Muscle layer of colon (tissue), 2 donors: Measurements from ENCODE around the gene KLF4.

Experiments
- H3K27ac ChIP-seq: one replicate; pipeline ENCODE4 v1.7.0; 2013; ENCODE audit warnings: low read depth, mild to moderate bottlenecking, low read length, moderate library complexity
- H3K27me3 ChIP-seq, 2 donors: one replicate each; pipeline ENCODE4 v1.7.0; 2013; ENCODE audit warnings: low read length in 2 of 2, mild to moderate bottlenecking in 2 of 2; ENCODE audit not compliant: insufficient read depth in 2 of 2, control insufficient read depth in 1 of 2
- H3K36me3 ChIP-seq: one replicate; pipeline ENCODE4 v1.7.0; 2013; ENCODE audit warnings: mild to moderate bottlenecking, low read length; ENCODE audit not compliant: insufficient read depth
- H3K4me1 ChIP-seq: one replicate; pipeline ENCODE4 v1.7.0; 2013; ENCODE audit warnings: mild to moderate bottlenecking, low read length; ENCODE audit not compliant: insufficient read depth
- H3K4me3 ChIP-seq, 2 donors: one replicate each; pipeline ENCODE4 v1.7.0; 2013; ENCODE audit warnings: low read length in 2 of 2, low read depth in 1 of 2, mild to moderate bottlenecking in 1 of 2, moderate library complexity in 1 of 2
- H3K9ac ChIP-seq: one replicate; pipeline ENCODE4 v1.7.0; 2013; ENCODE audit warnings: low read length
- H3K9me3 ChIP-seq: one replicate; pipeline ENCODE4 v1.7.0; 2013; ENCODE audit warnings: mild to moderate bottlenecking, low read length
- donor health status: abdominal sarcoma.
- donor health status: Adenocarcinoma of cecum.

KLF4 gene

GRCh38 chr9:107486674-107487520, 2.7 kb downstream of the KLF4 start:
- Histone ChIP-seq H3K27me3 (no peaks in the 10 kb centered on the region), H3K27ac (no peak overlapping the region), H3K4me3 (peak overlapping the region; percentile 79 to 85), H3K36me3 (peaks cover 8% of the 10 kb centered on the region), H3K4me1 (peaks cover 8% of the 10 kb centered on the region), H3K9ac (no peak overlapping the region), H3K9me3 (no peaks in the 10 kb centered on the region)

- Histone ChIP-seq H3K27ac (no peak overlapping the region), H3K4me1 (no peaks in the 10 kb centered on the region), H3K27me3 (no peaks in the 10 kb centered on the region), H3K4me3 (peak overlapping the region in 1 of 2 donors; percentile 85), H3K9me3 (no peaks in the 10 kb centered on the region), H3K36me3 (peaks cover 8% of the 10 kb centered on the region), H3K9ac (no peak overlapping the region)
Observed at GRCh38 chr9:107485458-107486043, 4.0 kb downstream of the KLF4 start.

- no peaks in the 10 kb centered on the region for H3K4me1 ChIP-seq
- no peaks in the 10 kb centered on the region for H3K9me3 ChIP-seq
- no peak overlapping the region for H3K27ac ChIP-seq
- H3K9ac ChIP-seq = no peak overlapping the region
- peaks cover 8% of the 10 kb centered on the region for H3K36me3 ChIP-seq
- no peaks in the 10 kb centered on the region for H3K27me3 ChIP-seq
- H3K4me3 ChIP-seq = no peak overlapping the region
Observed at GRCh38 chr9:107484117-107484723, 5.3 kb downstream of the KLF4 start.

GRCh38 chr9:107483666-107484065, 5.9 kb downstream of the KLF4 start:
- Histone ChIP-seq H3K4me3 (no peak overlapping the region), H3K27ac (no peak overlapping the region), H3K27me3 (no peaks in the 10 kb centered on the region), H3K4me1 (no peaks in the 10 kb centered on the region), H3K9me3 (no peaks in the 10 kb centered on the region), H3K36me3 (peaks cover 8% of the 10 kb centered on the region), H3K9ac (no peak overlapping the region)

GRCh38 chr9:107481035-107481434, 8.5 kb downstream of the KLF4 start:
- Histone ChIP-seq H3K4me1 (no peaks in the 10 kb centered on the region), H3K9me3 (no peaks in the 10 kb centered on the region), H3K36me3 (peaks cover 6% of the 10 kb centered on the region), H3K9ac (no peak overlapping the region), H3K27ac (no peak overlapping the region), H3K27me3 (no peaks in the 10 kb centered on the region), H3K4me3 (no peak overlapping the region)

GRCh38 chr9:107480386-107480789, 9.2 kb downstream of the KLF4 start:
- Histone ChIP-seq H3K4me3 (no peak overlapping the region), H3K36me3 (no peaks in the 10 kb centered on the region), H3K27me3 (no peaks in the 10 kb centered on the region), H3K27ac (no peak overlapping the region), H3K9me3 (no peaks in the 10 kb centered on the region), H3K4me1 (no peaks in the 10 kb centered on the region), H3K9ac (no peak overlapping the region)

GRCh38 chr9:107478805-107479204, 10.8 kb downstream of the KLF4 start:
- Histone ChIP-seq H3K9ac (no peak overlapping the region), H3K36me3 (no peaks in the 10 kb centered on the region), H3K4me1 (no peaks in the 10 kb centered on the region), H3K27ac (no peak overlapping the region), H3K9me3 (no peaks in the 10 kb centered on the region), H3K27me3 (no peaks in the 10 kb centered on the region), H3K4me3 (no peak overlapping the region)

- H3K36me3 ChIP-seq = no peaks in the 10 kb centered on the region
- no peaks in the 10 kb centered on the region for H3K27me3 ChIP-seq
- H3K4me1 ChIP-seq = no peaks in the 10 kb centered on the region
- no peak overlapping the region for H3K9ac ChIP-seq
- H3K4me3 ChIP-seq = no peak overlapping the region
- H3K27ac ChIP-seq = no peak overlapping the region
- H3K9me3 ChIP-seq = no peaks in the 10 kb centered on the region
Observed at GRCh38 chr9:107474124-107474523, 15.4 kb downstream of the KLF4 start.

GRCh38 chr9:107472581-107473340, 16.8 kb downstream of the KLF4 start:
- Histone ChIP-seq H3K4me1 (no peaks in the 10 kb centered on the region), H3K27me3 (no peaks in the 10 kb centered on the region), H3K9ac (no peak overlapping the region), H3K4me3 (no peak overlapping the region), H3K36me3 (no peaks in the 10 kb centered on the region), H3K27ac (no peak overlapping the region), H3K9me3 (no peaks in the 10 kb centered on the region)

GRCh38 chr9:107471552-107471951, 18.0 kb downstream of the KLF4 start:
- H3K9ac ChIP-seq = no peak overlapping the region
- no peak overlapping the region for H3K4me3 ChIP-seq
- H3K27me3 ChIP-seq = no peaks in the 10 kb centered on the region
- no peaks in the 10 kb centered on the region for H3K4me1 ChIP-seq
- H3K9me3 ChIP-seq = no peaks in the 10 kb centered on the region
- H3K27ac ChIP-seq = no peak overlapping the region
- no peaks in the 10 kb centered on the region for H3K36me3 ChIP-seq

GRCh38 chr9:107467416-107467815, 22.2 kb downstream of the KLF4 start:
- Histone ChIP-seq H3K27ac (no peak overlapping the region), H3K27me3 (peaks cover 0 to 4% of the 10 kb centered on the region in 2 donors), H3K9me3 (no peaks in the 10 kb centered on the region), H3K4me3 (no peak overlapping the region), H3K9ac (no peak overlapping the region), H3K4me1 (peaks cover 6% of the 10 kb centered on the region), H3K36me3 (no peaks in the 10 kb centered on the region)
